Stimulated activated CD8-positive, alpha-beta memory T cell treated with anti-CD3 and anti-CD28 coated beads, Interleukin-7, amount 100 ng/mL, for 4 hours (primary cell): ENCODE measurements around the gene ZBTB40.

ENCODE experiments used
- DNase-seq, 2 donors: peaks; one replicate each; pipeline ENCODE4 v3.0.0-alpha.2; 2020; ENCODE audit warnings: low read depth in 2 of 2

ZBTB40 gene

DNA sequence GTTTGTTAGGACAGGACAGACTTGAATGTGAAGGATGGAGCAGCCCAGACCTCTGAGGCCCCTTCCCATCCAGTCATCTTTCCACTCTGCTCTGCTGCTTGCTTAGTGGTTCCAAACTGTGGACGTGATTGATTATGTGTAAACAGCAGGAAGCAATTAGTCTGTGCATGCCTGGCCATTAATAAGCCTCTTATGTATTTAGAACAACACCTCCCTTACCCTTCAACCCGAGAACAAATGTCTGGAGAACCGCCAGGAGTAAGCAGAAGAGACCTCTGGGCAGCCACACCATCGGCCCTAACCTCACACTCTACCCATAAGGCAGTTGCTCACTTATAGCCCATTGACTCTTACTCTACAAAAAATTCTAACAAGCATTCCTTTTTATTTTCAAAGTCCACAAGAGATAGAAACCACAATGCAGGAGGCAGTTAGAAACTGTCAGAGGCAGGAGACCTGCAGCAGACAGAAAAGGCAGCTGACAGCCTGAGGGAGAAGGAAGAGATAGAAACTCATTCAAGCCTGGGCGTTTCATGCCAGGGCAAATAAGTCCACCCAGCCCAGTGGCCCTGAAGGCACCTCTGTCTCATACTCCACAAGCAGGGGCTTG, 105.8 kb downstream of the ZBTB40 start:
- DNase-seq: no peak

DNA sequence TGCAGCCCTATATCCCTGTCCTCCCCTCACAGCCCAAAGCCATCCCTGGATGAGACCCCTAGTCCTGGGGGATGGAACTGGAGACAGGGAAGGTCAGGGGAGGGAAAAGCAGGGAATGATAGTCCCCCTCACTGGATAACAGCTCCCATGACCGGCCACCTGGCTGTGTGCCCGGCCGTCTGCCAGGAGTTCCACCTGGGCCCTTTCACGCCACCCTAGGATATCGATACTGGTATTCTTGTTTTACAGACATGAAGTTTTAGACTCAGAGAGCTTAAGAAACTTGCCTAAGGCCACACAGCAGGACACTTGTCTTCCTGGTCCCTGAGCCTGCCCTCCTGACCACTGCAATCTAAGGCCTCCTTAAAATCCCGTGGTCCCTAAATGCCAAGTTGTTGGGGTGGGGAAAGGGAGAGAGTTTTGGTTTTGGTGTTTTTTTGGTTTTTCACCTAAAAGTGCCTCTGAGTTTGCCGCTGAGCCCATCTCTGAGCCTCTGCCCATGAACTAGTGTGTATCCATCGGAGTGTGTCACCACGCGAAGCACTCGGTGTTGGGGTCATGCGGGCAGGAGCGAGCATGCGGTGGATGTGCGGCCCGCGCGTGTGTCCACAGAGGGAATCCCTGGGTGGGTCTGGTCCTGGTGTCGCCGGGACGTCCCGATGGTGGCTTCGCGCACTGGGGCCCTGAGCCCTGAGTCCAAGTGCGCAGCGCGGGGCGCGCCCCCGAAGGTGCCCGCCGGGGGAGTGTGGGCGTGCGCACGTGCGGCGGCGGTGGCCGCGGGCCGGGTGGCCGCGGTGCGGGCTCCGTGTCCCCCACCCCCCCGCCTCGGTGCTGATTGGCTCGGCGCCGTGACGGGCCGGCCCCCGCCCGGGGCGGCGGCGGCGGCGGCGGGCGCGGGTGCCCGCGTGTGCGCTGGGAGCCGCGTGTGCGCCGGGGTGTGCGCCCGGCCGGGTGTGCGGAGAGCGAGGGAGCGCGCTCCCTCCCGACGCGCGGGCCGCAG, 111.2 kb downstream of the ZBTB40 start, which contains the start of gene EPHA8:
TSS of gene EPHA8 (plus strand) at position 906 of the 1,000 bp plus-strand sequence. CDS start 147 bp downstream, outside the sequence.
- DNase-seq: no peak

DNA sequence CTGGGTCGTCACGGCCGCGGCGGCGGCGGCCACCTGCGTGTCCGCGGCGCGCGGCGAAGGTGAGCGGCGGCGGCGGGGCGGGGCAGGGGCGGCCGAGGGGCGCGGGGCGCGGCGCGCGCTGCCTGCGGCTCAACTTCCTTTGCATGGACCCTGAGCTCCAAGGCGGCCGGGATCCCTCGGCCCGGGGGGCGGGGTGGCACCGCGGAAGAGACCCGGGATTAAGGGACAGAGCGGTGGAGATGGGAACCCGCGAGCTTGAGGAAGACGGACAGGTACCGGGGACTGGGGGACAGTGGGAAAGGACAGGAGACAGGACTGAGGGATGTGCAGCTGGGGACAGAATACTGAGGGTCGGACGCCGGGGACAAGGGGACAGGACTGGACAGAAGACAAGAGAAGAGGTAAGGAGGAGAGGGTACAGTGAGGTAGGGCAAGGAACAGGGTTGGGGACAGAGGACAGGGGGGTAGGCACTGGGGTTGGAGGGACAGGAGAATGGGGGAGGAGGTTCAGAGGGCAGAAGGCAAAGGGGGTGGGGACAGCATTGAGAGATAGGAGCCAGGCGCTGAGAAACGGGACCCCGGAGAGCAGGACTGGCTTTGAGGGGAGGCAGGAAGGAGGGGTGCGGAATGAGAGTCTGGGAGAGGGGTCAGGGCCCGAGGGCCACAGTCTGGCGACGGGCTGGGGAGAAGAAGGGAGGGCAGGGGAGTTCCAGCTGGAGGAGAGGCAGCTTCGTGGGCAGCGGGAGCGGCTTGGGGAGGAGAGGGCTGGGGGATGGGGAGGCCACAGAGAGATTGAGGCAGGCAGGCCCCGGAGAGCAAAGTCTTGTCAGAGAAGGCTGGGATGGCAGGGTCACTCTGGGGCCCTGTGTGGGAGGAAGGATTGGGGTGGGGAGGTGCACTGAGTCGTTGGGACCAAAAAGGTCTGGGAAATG, 112.3 kb downstream of the ZBTB40 start:
- no peak for DNase-seq

DNA sequence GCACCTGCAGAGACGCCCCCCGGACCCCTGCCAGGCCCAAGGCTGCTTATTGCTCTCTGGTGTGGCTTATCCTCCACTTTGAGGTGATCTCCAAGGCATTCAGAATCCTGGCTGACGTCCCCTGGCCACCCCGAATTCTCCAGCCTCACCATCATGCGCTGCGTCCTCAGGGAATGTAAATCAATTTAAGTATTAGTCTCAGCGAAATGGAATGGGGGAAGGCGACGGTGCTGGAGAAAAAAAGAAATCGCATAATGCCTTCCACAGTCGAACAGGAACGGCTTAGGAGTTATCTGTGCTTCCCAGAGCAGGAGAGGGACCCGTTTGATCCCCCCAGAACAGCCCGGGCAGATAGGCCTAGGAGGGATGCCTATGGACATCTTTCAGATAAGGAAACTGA, 114.5 kb downstream of the ZBTB40 start:
- no peak for DNase-seq

DNA sequence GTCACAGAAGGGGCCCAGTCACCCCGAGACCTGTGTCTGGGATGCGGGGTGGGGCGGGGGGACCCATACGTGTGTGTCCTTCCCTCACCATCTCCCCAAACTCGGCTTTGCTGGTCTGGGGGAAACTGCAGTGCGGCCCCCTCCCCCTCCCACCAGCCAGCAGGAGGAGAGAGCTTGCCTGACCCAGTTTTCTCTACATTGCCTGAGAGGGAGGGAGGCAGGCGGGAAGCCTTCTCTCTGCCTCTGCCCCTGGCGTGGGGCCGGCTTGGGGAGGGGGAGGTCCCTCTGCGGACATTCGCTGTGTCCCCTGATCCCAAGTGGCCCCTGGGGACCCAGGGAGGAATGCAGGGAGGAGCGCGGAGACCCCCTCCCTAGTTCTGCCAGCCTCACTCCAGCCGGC, 115.5 kb downstream of the ZBTB40 start:
- DNase-seq: no peak

DNA sequence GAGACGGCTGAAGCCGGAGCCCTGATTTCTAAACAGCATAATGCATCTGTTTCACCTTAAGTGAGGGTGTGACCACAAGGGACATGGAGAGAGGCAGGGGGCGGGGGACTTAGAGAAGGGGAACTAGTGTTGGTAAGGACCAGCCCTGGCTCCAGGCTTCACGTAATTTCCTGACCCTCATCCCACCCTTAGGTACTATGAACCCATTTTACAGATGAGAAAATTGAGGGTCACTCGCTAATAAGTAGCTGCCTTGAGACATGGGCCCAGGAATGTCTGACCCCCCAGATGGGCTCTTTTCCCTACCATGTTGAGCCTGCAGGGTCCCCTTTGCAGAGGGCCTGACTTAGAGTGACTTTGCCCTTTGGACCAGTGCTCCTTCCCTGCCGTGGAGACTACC, 116.3 kb downstream of the ZBTB40 start:
- no peak for DNase-seq

DNA sequence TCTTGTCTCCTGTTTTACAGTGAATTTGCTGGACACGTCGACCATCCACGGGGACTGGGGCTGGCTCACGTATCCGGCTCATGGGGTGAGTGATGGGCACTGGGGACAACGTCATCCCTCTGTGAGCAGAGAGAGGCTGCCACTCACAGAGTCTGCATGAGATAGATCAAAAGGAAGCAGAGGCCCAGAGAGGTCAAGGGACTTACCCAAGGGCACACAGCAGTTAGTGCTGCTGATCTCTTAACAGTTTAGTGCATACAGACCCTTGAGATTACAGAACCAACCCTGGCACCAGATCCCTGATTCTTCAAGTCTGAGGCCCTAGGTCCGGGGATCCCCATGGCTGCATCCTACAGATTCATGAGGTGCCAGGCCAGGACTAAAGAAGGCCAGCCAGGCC, 117.6 kb downstream of the ZBTB40 start:
- DNase-seq: no peak

DNA sequence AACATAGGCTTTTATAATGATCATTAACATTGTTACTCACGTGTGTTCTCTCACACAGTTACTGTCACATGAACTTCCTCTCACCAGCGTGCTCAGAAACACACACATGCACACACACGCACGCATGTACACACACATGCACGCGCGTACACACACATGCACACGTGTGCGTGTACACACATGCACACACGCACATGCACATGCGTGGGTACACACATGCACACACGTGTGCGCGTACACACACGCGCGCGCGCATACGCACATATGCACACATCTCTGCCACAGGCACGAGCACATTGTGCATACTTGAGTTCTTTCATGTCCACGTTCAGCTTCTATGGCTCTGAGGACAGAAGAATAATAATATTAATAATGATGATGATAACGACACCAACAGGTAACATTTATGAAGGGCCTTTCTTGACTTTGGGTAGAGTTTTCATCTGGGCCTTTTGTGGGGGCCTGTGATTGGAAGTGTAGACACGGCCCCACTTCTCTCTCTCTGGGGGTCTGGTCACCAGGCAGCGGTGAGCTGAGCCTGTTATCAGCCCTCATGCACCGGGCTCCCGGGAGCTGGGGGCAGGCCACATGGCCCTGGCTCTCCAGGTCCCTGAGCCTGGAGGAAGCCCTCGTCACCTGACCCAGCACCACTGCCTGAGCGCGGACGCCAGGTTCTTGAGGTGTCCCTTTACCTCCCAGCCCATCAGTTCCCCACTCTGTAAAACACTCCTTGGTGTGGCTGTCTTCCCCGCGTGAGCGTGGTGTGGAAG, 118.7 kb downstream of the ZBTB40 start:
- no peak for DNase-seq

DNA sequence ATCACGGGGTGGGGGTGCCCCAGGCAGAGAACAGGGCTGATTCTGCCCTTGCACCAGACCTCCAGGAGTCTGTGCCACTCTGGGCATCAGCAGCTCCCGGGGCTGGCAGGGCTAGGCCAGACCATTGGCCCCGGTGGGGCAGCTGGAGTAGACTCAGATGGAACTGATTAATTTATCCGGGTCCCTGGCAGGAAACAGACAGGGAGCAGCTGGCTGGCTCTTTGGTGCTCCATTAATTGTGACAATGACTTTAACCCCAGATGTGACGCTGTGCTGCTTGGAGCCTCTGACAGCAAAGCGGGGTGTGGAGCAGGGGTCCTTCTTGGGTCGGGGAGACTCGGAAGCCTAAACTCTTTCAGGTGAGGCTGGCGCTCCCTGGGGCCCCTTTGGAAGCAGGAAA, 121.2 kb downstream of the ZBTB40 start:
- DNase-seq: no peak

DNA sequence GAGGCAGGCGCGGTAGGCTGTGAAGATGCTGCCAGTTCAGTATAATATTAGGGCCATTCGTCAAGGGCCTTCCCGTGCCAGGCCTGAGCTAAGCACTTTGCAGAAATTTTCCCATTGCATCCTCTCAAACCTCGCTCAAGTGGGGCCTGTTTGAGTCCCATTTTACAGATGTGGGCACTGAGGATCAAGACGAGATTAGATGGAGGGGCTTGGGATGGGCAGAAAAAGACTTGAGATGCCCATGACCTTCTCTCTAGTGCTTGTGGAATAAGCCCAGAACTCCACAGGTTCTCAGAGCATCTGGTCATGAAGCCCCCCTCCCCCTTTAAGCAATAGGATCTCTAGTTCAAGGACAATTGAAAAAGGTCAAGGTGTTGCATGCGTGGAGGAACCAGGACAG, 121.6 kb downstream of the ZBTB40 start:
- DNase-seq: no peak

DNA sequence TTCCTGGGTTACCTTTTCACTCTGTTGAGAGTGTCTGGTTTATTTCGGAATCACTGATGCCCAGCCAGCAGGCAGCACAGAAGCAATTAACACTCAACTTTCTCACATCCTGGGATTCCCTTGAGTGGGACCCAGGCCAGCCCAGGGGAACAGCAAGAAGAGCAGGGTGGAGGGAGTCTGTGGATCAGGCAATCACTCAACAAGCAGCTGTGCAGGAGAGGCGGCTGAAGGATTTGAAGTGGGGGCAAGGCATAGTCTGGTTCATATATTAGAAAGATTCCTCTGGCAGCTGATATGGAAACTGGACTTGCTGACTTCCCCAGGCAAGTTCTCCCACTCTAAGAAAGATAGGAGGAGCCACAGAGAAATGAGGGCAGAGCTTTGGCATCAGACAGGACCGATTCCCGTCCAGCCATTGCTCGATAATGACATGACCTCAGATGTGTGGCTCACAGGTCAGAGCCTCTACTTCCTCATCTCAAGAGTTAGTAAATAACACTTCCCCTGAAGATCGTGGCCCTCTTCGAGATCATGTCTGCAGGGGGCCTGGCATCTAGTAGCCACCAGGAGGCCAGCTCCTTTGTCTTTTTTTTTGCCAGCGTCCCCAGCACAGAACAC, 124.0 kb downstream of the ZBTB40 start:
- no peak for DNase-seq

DNA sequence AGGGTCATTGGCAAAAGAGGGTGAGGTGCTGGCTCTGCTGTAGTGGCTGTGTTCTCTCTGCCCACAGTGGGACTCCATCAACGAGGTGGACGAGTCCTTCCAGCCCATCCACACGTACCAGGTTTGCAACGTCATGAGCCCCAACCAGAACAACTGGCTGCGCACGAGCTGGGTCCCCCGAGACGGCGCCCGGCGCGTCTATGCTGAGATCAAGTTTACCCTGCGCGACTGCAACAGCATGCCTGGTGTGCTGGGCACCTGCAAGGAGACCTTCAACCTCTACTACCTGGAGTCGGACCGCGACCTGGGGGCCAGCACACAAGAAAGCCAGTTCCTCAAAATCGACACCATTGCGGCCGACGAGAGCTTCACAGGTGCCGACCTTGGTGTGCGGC, 124.5 kb downstream of the ZBTB40 start:
- no peak for DNase-seq

DNA sequence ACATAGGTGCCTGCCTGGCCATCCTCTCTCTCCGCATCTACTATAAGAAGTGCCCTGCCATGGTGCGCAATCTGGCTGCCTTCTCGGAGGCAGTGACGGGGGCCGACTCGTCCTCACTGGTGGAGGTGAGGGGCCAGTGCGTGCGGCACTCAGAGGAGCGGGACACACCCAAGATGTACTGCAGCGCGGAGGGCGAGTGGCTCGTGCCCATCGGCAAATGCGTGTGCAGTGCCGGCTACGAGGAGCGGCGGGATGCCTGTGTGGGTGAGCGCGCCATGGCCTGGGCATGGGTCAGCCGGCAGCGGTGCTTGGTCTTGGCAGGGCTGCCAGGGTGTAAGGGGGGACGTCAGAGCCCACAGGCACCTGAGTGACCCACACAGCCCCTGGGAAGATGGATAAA, 125.0 kb downstream of the ZBTB40 start:
- no peak for DNase-seq

DNA sequence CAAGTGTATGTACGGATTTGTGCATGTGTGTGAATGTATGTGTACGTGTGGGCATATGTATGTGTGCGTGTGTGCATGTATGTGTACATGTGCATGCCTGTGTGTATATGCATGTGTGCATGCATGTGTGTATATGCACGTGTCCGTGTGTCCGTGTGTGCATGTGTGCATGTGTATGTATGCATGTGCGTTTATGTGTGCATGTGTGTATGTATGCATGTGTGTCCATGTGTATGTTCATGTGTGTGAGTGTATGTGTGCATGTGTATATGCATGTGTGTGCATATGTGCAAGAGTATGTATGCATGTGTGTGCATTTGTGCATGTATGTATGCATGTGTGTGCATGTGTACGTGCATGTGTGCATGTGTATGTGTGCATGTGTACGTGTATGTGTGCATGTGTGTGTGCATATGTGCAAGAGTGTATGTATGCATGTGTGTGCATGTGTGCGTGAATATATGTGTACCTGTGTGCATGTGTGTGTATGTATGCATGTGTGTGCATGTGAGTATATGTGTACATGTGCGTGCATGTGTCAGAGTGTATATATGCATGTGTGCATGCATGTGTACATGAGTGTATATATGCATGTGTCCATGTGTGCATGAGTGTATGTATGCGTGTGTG, 127.2 kb downstream of the ZBTB40 start:
- DNase-seq: no peak

DNA sequence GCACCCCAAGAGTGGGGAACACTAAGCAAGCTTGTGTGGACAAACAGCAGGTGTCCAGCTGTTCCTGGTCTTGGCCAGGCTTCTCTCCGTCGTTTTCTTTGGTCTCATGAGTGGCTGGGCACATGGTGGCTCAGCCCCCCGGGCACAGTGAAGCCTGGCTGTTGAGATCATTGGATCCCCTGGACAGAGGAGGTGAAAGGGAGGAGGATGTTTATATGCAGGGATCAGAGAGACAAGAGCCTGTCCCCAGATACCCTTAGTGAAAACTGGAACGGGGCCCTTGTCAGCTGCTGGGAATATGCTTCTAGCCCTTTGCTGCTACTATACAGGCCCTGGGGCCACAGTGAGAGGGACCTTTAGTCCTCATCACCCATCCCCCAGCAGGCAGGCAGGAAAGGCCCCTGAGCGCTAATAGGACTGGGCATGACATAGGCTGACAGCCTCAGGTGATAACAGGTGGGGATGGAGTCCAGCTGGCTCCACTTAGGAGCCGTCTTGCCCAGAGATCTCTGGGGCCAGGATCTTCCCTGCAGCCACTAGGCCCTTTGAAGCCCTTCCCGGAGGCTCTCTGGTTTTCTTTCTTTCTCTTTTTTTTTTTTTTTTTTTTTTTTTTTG, 128.0 kb downstream of the ZBTB40 start:
- no peak for DNase-seq
